GM12873 (cell line): ENCODE measurements around the gene ZDHHC11B.
"Not testable (repeated sequence)": the region's sequence is repeated elsewhere in the genome, so short reads cannot be mapped to it uniquely, and the experiment has no call there.

Source experiments
- CTCF ChIP-seq: IDR thresholded peaks from 2 replicates; pipeline ENCODE4 v1.5.1; 2012; ENCODE audit warnings: low read depth, mild to moderate bottlenecking, moderate library complexity, low read length, control low read depth; ENCODE audit not compliant: insufficient read depth; ENCODE audit errors: missing control alignments

The ZDHHC11B gene, protein sequence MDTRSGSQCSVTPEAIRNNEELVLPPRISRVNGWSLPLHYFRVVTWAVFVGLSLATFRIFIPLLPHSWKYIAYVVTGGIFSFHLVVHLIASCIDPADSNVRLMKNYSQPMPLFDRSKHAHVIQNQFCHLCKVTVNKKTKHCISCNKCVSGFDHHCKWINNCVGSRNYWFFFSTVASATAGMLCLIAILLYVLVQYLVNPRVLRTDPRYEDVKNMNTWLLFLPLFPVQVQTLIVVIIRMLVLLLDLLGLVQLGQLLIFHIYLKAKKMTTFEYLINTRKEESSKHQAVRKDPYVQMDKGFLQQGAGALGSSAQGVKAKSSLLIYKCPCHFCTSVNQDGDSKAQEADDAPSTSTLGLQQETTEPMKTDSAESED

DNA sequence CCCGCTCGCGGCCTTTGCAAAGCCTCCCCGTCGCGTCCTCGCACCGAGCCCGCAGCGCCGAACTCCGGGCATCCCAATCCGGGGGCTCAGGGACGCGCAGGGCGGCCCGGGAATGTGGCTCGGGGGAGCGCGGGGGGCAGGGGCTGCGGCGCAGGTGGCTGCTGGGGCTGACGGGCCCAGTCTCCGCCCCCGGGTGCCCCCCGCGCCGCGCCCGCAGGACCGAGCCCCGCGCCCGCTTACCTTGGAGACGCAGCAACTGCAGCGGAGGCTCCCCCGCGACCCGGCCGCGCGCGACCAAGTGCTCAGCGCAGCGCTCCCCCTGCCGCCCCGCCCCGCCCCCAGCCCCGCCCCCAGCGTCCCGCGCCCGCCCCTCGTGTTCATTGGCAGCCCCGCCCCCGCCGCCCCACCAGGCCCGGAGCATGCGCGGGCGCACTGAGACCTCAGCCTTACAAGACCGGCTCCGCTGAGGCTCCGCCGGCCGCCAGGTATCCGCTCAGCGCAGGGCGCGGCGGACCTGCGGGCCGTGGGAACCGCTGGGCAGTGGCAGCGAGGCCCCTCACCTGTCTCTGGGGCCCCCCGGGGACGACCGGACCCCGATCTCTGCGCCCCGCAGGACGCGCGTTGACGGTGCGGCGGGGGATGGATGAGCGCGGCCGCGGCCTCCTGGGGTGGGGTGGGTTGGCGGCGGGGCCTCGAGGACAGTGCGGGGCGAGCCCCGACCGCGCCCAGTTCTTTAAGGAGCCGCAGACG is at the start of gene ZDHHC11B:
ZDHHC11B (minus strand) TSS at position 302 of the 750 bp plus-strand sequence. CDS start 17,810 bp downstream, outside the sequence.
- not testable (repeated sequence) for TF ChIP-seq CTCF

DNA sequence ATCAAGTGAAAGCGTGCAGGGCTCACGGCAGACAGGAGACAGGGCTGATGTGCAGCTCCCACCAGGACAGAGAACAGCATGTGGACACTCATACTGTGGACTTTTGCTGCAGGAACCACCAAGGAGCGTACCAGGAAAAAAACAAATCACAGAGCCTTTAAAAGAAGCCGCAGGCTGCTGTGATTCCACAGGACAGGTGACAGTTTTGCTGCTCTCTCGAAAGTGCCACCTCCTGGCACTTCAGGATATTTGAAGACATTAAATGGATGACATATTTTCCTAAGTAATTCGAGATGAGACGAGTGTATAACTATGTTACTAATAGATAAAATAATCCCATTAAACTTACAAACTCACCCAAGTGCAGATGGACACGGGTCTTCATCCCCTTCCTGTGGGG is 37.0 kb upstream of the ZDHHC11B start:
- no peak for TF ChIP-seq CTCF

DNA sequence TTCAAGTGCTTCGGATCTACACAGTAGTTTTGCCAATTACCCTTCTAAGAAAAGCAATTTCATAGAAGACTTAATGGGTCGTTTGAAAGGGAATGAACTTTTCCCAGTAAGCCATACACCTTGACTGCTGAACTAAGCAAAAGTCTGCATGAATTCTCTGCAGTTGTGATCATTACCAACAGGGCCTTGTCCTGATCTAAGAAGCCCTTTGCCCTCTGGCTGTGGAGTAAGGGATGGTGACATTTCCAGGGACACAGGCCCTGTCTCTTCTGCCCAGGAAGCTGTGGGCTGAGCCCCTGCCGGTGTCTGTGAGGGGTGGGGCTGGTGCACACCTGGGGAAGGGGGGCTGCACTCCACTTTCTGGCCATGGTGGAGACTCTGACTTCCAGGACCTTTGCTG is 35.7 kb upstream of the ZDHHC11B start:
- TF ChIP-seq CTCF: no peak

- no peak for TF ChIP-seq CTCF
Observed at GRCh38 chr5:819078-819477, 34.5 kb upstream of the ZDHHC11B start.

DNA sequence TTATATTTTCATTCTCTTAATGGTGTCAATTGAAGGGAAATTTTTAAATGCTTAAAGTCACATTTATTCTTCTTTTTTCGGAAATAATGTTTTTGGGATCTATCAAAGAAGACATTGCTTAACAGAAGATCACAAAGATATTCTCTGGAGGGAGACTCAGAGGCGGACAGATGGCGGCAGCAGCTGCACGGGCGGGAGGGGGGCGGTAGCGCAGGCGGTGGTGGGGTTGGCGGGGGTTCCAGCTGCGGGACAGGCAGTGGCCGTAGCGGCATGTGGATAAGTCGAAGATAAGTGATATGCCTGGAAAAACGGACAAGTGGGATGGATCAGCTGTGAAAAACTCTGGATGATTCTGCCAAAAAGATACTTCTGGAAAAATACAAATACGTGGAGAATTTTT is 31.6 kb upstream of the ZDHHC11B start:
- no peak for TF ChIP-seq CTCF

DNA sequence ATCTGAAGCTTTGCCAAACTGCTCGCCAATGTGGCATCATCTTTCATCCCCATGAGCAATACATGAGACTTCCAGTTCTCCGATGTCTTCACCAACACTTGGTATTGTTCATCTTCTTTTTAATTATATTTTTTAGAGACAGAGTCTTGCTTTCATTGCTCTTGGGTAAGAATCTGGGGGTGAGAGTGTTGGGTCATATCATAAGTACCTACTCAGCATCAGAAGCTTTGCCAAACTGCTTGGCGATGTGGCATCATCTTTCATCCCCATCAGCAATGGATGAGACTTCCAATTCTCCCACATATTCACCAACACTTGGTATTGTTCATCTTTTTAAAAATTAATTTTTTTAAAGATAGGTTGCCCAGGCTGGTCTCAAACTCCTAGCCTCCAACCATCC is 30.9 kb upstream of the ZDHHC11B start:
- TF ChIP-seq CTCF: no peak

DNA sequence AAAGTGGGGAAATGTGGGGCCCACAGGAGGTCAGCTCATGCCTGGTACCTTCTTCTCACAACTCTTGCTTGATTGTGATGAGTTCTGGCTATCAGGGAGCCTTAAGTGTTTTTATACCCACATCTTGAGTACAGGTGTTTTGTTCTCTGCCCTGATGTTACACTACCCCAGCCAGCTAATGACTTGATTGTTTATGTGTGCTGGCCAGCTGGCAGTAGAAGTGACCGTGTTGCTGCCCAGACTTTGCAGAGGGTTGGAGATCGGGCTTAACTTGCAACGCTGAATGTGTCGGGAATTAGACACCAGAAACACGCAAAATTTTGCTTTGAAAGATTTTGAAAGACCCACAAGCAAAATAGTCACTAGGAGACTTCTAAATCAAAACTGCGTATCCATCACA is 16.9 kb upstream of the ZDHHC11B start:
- no peak for TF ChIP-seq CTCF
